HepG2 (cell line): ENCODE measurements around the gene KMT2B. TPM values are rescaled to one million over a fixed set of nuclear protein-coding genes. Genes with fewer than 3 reads are reported as not detected.
A peak's percentile ranks its signal among the peaks of the same experiment; 100 is the strongest.

Source experiments
- CEBPB ChIP-seq: IDR thresholded peaks from 2 replicates; pipeline ENCODE4 v1.6.1; 2011; ENCODE audit warnings: low read depth, low read length, improper control_type of control experiment, borderline replicate concordance
- EP300 ChIP-seq, 3 experiments: sonication (generic) in 1 of 3; formaldehyde crosslinking in 1 of 3; IDR thresholded peaks; 2 replicates each; pipeline versions ENCODE4 v1.5.1 to v1.6.1; 2011 to 2020; ENCODE audit warnings: low read depth in 2 of 3, low read length in 2 of 3, borderline replicate concordance in 1 of 3, improper control_type of control experiment in 1 of 3, mild to moderate bottlenecking in 1 of 3, missing genetic modification reagents in 1 of 3, moderate library complexity in 1 of 3
- FOXA1 ChIP-seq, 2 experiments: fragments of 450-650 bp in 1 of 2; sonication (generic) in 1 of 2; formaldehyde crosslinking in 1 of 2; IDR thresholded peaks; 2 replicates each; pipeline versions ENCODE4 v1.4.0 to v1.6.1; 2016 to 2020; ENCODE audit warnings: missing genetic modification reagents in 1 of 2
- FOXP1 ChIP-seq, 2 experiments: fragments of 450-650 bp in 1 of 2; IDR thresholded peaks; 2 replicates each; pipeline ENCODE4 v1.6.1; 2017 to 2018; ENCODE audit warnings: antibody characterized with exemption in 1 of 2
- NFATC3 ChIP-seq: sonication (generic); formaldehyde crosslinking; IDR thresholded peaks from 2 replicates; pipeline ENCODE4 v1.5.1; 2020; ENCODE audit warnings: mild to moderate bottlenecking, missing genetic modification reagents
- PHF21A ChIP-seq: sonication (generic); formaldehyde crosslinking; IDR thresholded peaks from 2 replicates; pipeline ENCODE4 v1.5.0; 2020; ENCODE audit warnings: mild to moderate bottlenecking, missing genetic modification reagents
- RBFOX2 ChIP-seq: fragments of 200-400 bp; formaldehyde crosslinking; IDR thresholded peaks from 2 replicates; pipeline ENCODE4 v1.6.1; 2017; ENCODE audit warnings: low read depth, mild to moderate bottlenecking, low read length
- SOX5 ChIP-seq: IDR thresholded peaks from 2 replicates; pipeline ENCODE4 v1.6.1; 2016; ENCODE audit warnings: borderline replicate concordance
- ZNF12 ChIP-seq: sonication (generic); formaldehyde crosslinking; IDR thresholded peaks from 2 replicates; pipeline ENCODE4 v1.5.0; 2020; ENCODE audit warnings: missing genetic modification reagents
- ZNF331 ChIP-seq: sonication (generic); formaldehyde crosslinking; IDR thresholded peaks from 2 replicates; pipeline ENCODE4 v1.4.0; 2020; ENCODE audit warnings: missing genetic modification reagents
- ZNF713 ChIP-seq: sonication (generic); formaldehyde crosslinking; IDR thresholded peaks from 2 replicates; pipeline ENCODE4 v1.4.0; 2020; ENCODE audit warnings: mild to moderate bottlenecking, missing genetic modification reagents
- polyA plus RNA-seq, 8 experiments: library from polyadenylated mRNA; depleted of rRNA in 3 of 8; stranded (reverse) in 7 of 8; unstranded in 1 of 8; fragments of >200 nt; fragmentation: Illumina TruSeq in 4 of 8; extraction: Trizol in 4 of 8; gene quantifications; 2 replicates each; pipeline versions ENCODE4 v1.2.1 to v1.2.3, GENCODE V29; 2011 to 2016; ENCODE audit warnings: low read depth in 4 of 8, missing spikeins in 1 of 8, mixed read lengths in 1 of 8; ENCODE audit not compliant: insufficient read depth in 1 of 8
- total RNA-seq, 5 experiments: library from RNA; depleted of rRNA; stranded (reverse); fragments of >200 nt; fragmentation: Illumina TruSeq; extraction: Trizol; gene quantifications; 2 replicates each; pipeline ENCODE4 v1.2.3, GENCODE V29; 2016; ENCODE audit warnings: low read depth in 1 of 5
- TF ChIP-seq, protein P1 (sequence below): IDR thresholded peaks from 2 replicates; pipeline ENCODE4 v1.6.1; 2012; ENCODE audit warnings: inconsistent platforms
- TF ChIP-seq, protein P2 (sequence below): sonication (generic); formaldehyde crosslinking; IDR thresholded peaks from 2 replicates; pipeline ENCODE4 v1.4.0; 2020; ENCODE audit warnings: missing genetic modification reagents

KMT2B gene
- total and polyA plus RNA-seq, 2 of the 13 experiments (the other 11 are each of a cell fraction or from before 2014, with no cell fraction given) = 6.2 to 16.9 TPM

- TF ChIP-seq EP300 (IDR thresholded peaks at IDR 0.05; ENCODE audit: low read depth in 2 of 2, low read length in 2 of 2) (peak in 1 of 2 experiments; percentile 12; a peak in 1 of 4 replicates), EP300 (CRISPR knock-in tag; IDR thresholded peaks at IDR 0.05; ENCODE audit: borderline replicate concordance) (no peak), ZNF331 (CRISPR knock-in tag) (0 out of 2 replicates have a peak, but pooled peaks have one; percentile 37), FOXA1 (IDR thresholded peaks at IDR 0.05) (no peak), FOXA1 (CRISPR knock-in tag; IDR thresholded peaks at IDR 0.05) (0 out of 2 replicates have a peak, but pooled peaks have one; percentile 5), SOX5 (CRISPR knock-in tag) (peak; percentile 71), FOXP1 (IDR thresholded peaks at IDR 0.05) (no peak), FOXP1 (CRISPR knock-in tag; IDR thresholded peaks at IDR 0.05) (peak; percentile 39), RBFOX2 (no peak), ZNF713 (CRISPR knock-in tag) (no peak), PHF21A (CRISPR knock-in tag) (0 out of 2 replicates have a peak, but pooled peaks have one; percentile 18), CEBPB (peak; percentile 95), NFATC3 (CRISPR knock-in tag) (no peak), ZNF12 (CRISPR knock-in tag) (peak; percentile 73)
- TF ChIP-seq, protein P1, sequence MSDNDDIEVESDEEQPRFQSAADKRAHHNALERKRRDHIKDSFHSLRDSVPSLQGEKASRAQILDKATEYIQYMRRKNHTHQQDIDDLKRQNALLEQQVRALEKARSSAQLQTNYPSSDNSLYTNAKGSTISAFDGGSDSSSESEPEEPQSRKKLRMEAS = peak; percentile 56
- TF ChIP-seq, protein P2, sequence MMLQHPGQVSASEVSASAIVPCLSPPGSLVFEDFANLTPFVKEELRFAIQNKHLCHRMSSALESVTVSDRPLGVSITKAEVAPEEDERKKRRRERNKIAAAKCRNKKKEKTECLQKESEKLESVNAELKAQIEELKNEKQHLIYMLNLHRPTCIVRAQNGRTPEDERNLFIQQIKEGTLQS = no peak
Measured at GRCh38 chr19:35671818-35672217, 46.0 kb upstream of the KMT2B start (continued).
